Spleen (tissue), 7 donors: Measurements from ENCODE around the gene C9.

ENCODE experiments used
- CTCF ChIP-seq, 11 experiments: fragments of 200-600 bp in 7 of 11; fragments of 450-650 bp in 4 of 11; sonication (generic) in 4 of 11; IDR thresholded peaks in 8 of 11; conservative IDR thresholded peaks in 3 of 11; 1 replicate in 7 of 11; 2 replicates in 4 of 11; pipeline versions ENCODE4 v1.4.0 to v1.8.0; 2016 to 2021; ENCODE audit warnings: antibody characterized with exemption in 11 of 11, inconsistent platforms in 4 of 11, mild to moderate bottlenecking in 1 of 11
- POLR2A ChIP-seq, 3 donors: fragments of 450-650 bp; IDR thresholded peaks; one replicate each; pipeline ENCODE4 v1.5.1; 2017; ENCODE audit warnings: antibody characterized with exemption in 3 of 3, mild to moderate bottlenecking in 1 of 3
- POLR2AphosphoS5 ChIP-seq, 3 donors: sonication (generic); formaldehyde crosslinking; IDR thresholded peaks; one replicate each; pipeline ENCODE4 v1.5.1; 2017; ENCODE audit warnings: antibody characterized with exemption in 3 of 3
- donor health status: DM: no; HTN: no; CAD: no; lungs with moderate emphysema.
- donor health status: DM: no; HTN: no; CAD: no.
- donor health status: DM: no; HTN: no; CAD: no.

GRCh38 chr5:39294736-39295135 is 69.6 kb downstream of the C9 start:
- TF ChIP-seq CTCF (IDR thresholded peaks at IDR 0.05 in 8 of 11, conservative IDR thresholded peaks at IDR 0.05 in 3 of 11) (no peak), POLR2A (IDR thresholded peaks at IDR 0.05) (no peak), POLR2AphosphoS5 (IDR thresholded peaks at IDR 0.05) (no peak)
